ENCODE measurements around the gene LYZL6. TPM values are rescaled to one million over a fixed set of nuclear protein-coding genes. Genes with fewer than 3 reads are reported as not detected.

Gene LYZL6
- polyA plus RNA-seq, 1 donor (not counting 4 experiments of a cell fraction or from before 2014, with no cell fraction given) = not detected

- H4K20me1 ChIP-seq (ENCODE audit: control insufficient read depth, extremely low read depth, insufficient read depth, low read length) = no peaks in the 10 kb centered on the region
- no peaks in the 10 kb centered on the region for H3K79me2 ChIP-seq (ENCODE audit: control insufficient read depth, insufficient read depth, low read length)
- dilution Hi-C loops (cut with MboI; ENCODE audit: extremely low pct_ligation_motif_present, low sequenced_read_pairs) = no loop called here
- H3K36me3 ChIP-seq (ENCODE audit: control insufficient read depth in 2 of 2, extremely low read depth in 1 of 2, insufficient read depth in 2 of 2, low read length in 2 of 2) = no peaks in the 10 kb centered on the region
- H3K27ac ChIP-seq (ENCODE audit: control insufficient read depth, insufficient read depth, low read length) = no peak overlapping the region
- TF ChIP-seq EZH2 (IDR thresholded peaks at IDR 0.05; ENCODE audit: low read length) = no peak
- TF ChIP-seq, protein P1, sequence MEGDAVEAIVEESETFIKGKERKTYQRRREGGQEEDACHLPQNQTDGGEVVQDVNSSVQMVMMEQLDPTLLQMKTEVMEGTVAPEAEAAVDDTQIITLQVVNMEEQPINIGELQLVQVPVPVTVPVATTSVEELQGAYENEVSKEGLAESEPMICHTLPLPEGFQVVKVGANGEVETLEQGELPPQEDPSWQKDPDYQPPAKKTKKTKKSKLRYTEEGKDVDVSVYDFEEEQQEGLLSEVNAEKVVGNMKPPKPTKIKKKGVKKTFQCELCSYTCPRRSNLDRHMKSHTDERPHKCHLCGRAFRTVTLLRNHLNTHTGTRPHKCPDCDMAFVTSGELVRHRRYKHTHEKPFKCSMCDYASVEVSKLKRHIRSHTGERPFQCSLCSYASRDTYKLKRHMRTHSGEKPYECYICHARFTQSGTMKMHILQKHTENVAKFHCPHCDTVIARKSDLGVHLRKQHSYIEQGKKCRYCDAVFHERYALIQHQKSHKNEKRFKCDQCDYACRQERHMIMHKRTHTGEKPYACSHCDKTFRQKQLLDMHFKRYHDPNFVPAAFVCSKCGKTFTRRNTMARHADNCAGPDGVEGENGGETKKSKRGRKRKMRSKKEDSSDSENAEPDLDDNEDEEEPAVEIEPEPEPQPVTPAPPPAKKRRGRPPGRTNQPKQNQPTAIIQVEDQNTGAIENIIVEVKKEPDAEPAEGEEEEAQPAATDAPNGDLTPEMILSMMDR (optimal IDR thresholded peaks at IDR 0.05 in 1 of 3, IDR thresholded peaks at IDR 0.05 in 1 of 3, conservative IDR thresholded peaks at IDR 0.05 in 1 of 3; ENCODE audit: extremely low read depth in 1 of 3, insufficient read depth in 2 of 3, low read length in 3 of 3) = no peak
- H3K9me3 ChIP-seq (ENCODE audit: control insufficient read depth, low read depth, low read length) = no peaks in the 10 kb centered on the region
- H3K9me1 ChIP-seq (ENCODE audit: control insufficient read depth, extremely low read depth, insufficient read depth, low read length) = no peaks in the 10 kb centered on the region
- H3K9ac ChIP-seq (ENCODE audit: control insufficient read depth, extremely low read depth, insufficient read depth, low read length) = no peak overlapping the region
- no peak overlapping the region for H2AFZ ChIP-seq (ENCODE audit: control insufficient read depth, low read length)
- DNase-seq (ENCODE audit: low read depth, low spot score) = no peak
- no peak for FAIRE-seq
- H3K4me1 ChIP-seq (ENCODE audit: control insufficient read depth, extremely low read depth, insufficient read depth, low read length) = no peaks in the 10 kb centered on the region
- peaks cover 3% of the 10 kb centered on the region for H3K27me3 ChIP-seq (ENCODE audit: control insufficient read depth, extremely low read depth, insufficient read depth, low read length)
- no peak overlapping the region for H3K4me3 ChIP-seq (ENCODE audit: control insufficient read depth in 2 of 3, extremely low read depth in 1 of 3, insufficient read depth in 2 of 3, low read depth in 1 of 3, low read length in 3 of 3)
- no peak overlapping the region for H3K4me2 ChIP-seq (ENCODE audit: control insufficient read depth, extremely low read depth, insufficient read depth, low read depth, low read length)
Observed at GRCh38 chr17:35953720-35954119, 10.2 kb upstream of the LYZL6 start.

GRCh38 chr17:35949401-35949800, 5.9 kb upstream of the LYZL6 start:
- FAIRE-seq = no peak

DNA sequence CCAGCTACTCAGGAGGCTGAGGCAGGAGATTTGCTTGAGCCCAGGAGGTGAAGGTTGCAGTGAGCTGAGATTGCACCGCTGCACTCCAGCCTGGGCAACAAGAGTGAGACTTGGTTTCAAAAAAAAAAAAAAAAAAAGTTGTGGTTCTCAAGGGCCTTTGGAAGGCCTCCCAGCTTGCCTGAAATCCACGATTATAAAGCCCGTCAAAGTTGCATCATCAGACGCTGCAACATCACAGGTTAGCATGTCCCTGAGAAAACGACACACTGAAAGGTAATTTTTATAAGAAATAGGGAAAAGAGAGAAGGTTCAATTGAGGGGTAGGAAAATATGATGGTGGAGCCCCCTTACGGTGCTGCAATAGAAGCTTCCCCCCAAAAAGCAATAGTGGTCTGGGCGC, 4.6 kb upstream of the LYZL6 start:
- no peak for DNase-seq (ENCODE audit: low read depth, low spot score)
- peaks cover 4% of the 10 kb centered on the region for H3K27me3 ChIP-seq (ENCODE audit: control insufficient read depth, extremely low read depth, insufficient read depth, low read length)
- no peaks in the 10 kb centered on the region for H3K9me1 ChIP-seq (ENCODE audit: control insufficient read depth, extremely low read depth, insufficient read depth, low read length)
- H3K4me3 ChIP-seq (ENCODE audit: control insufficient read depth in 2 of 3, extremely low read depth in 1 of 3, insufficient read depth in 2 of 3, low read depth in 1 of 3, low read length in 3 of 3) = no peak overlapping the region
- H3K4me2 ChIP-seq (ENCODE audit: control insufficient read depth, extremely low read depth, insufficient read depth, low read depth, low read length) = no peak overlapping the region
- no peak overlapping the region for H3K9ac ChIP-seq (ENCODE audit: control insufficient read depth, extremely low read depth, insufficient read depth, low read length)
- no peaks in the 10 kb centered on the region for H4K20me1 ChIP-seq (ENCODE audit: control insufficient read depth, extremely low read depth, insufficient read depth, low read length)
- dilution Hi-C loops (cut with MboI; ENCODE audit: extremely low pct_ligation_motif_present, low sequenced_read_pairs) = no loop called here
- FAIRE-seq = no peak
- no peaks in the 10 kb centered on the region for H3K79me2 ChIP-seq (ENCODE audit: control insufficient read depth, insufficient read depth, low read length)
- no peaks in the 10 kb centered on the region for H3K36me3 ChIP-seq (ENCODE audit: control insufficient read depth in 2 of 2, extremely low read depth in 1 of 2, insufficient read depth in 2 of 2, low read length in 2 of 2)
- H3K4me1 ChIP-seq (ENCODE audit: control insufficient read depth, extremely low read depth, insufficient read depth, low read length) = no peaks in the 10 kb centered on the region
- H3K27ac ChIP-seq (ENCODE audit: control insufficient read depth, insufficient read depth, low read length) = no peak overlapping the region
- H2AFZ ChIP-seq (ENCODE audit: control insufficient read depth, low read length) = no peak overlapping the region
- TF ChIP-seq, protein P1 (optimal IDR thresholded peaks at IDR 0.05 in 1 of 3, IDR thresholded peaks at IDR 0.05 in 1 of 3, conservative IDR thresholded peaks at IDR 0.05 in 1 of 3; ENCODE audit: extremely low read depth in 1 of 3, insufficient read depth in 2 of 3, low read length in 3 of 3) = no peak
- TF ChIP-seq EZH2 (IDR thresholded peaks at IDR 0.05; ENCODE audit: low read length) = no peak
- H3K9me3 ChIP-seq (ENCODE audit: control insufficient read depth, low read depth, low read length) = no peaks in the 10 kb centered on the region

More at GRCh38 chr17:35949401-35949800, 5.9 kb upstream of the LYZL6 start:
- Histone ChIP-seq H3K9ac (ENCODE audit: control insufficient read depth, extremely low read depth, insufficient read depth, low read length) (no peak overlapping the region), H3K27me3 (ENCODE audit: control insufficient read depth, extremely low read depth, insufficient read depth, low read length) (no peaks in the 10 kb centered on the region), H3K4me2 (ENCODE audit: control insufficient read depth, extremely low read depth, insufficient read depth, low read depth, low read length) (no peak overlapping the region), H3K36me3 (ENCODE audit: control insufficient read depth in 2 of 2, extremely low read depth in 1 of 2, insufficient read depth in 2 of 2, low read length in 2 of 2) (no peaks in the 10 kb centered on the region), H3K79me2 (ENCODE audit: control insufficient read depth, insufficient read depth, low read length) (no peaks in the 10 kb centered on the region), H3K4me1 (ENCODE audit: control insufficient read depth, extremely low read depth, insufficient read depth, low read length) (no peaks in the 10 kb centered on the region), H2AFZ (ENCODE audit: control insufficient read depth, low read length) (no peak overlapping the region), H3K4me3 (ENCODE audit: control insufficient read depth in 2 of 3, extremely low read depth in 1 of 3, insufficient read depth in 2 of 3, low read depth in 1 of 3, low read length in 3 of 3) (no peak overlapping the region), H3K27ac (ENCODE audit: control insufficient read depth, insufficient read depth, low read length) (no peak overlapping the region), H3K9me3 (ENCODE audit: control insufficient read depth, low read depth, low read length) (no peaks in the 10 kb centered on the region), H4K20me1 (ENCODE audit: control insufficient read depth, extremely low read depth, insufficient read depth, low read length) (no peaks in the 10 kb centered on the region), H3K9me1 (ENCODE audit: control insufficient read depth, extremely low read depth, insufficient read depth, low read length) (no peaks in the 10 kb centered on the region)
- no peak for DNase-seq (ENCODE audit: low read depth, low spot score)
- no peak for TF ChIP-seq EZH2 (IDR thresholded peaks at IDR 0.05; ENCODE audit: low read length)
- dilution Hi-C loops (cut with MboI; ENCODE audit: extremely low pct_ligation_motif_present, low sequenced_read_pairs) = no loop called here
